Aorta (tissue), 5 donors: ENCODE results near the gene POLR3K. TPM values are rescaled to one million over a fixed set of nuclear protein-coding genes. Genes with fewer than 3 reads are reported as not detected.

Source experiments
- ATAC-seq: fragments of 200-7000 bp; cut with Tn5 transposase; one replicate; pipeline ENCODE4 v1.9.1; 2022; ENCODE audit warnings: moderate library complexity; ENCODE audit not compliant: low FRiP score
- DNase-seq, 2 donors: peaks; one replicate each; pipeline ENCODE4 v3.0.0-alpha.2; 2020
- H3K27ac ChIP-seq, 2 donors: one replicate each; pipeline ENCODE4 v1.5.1; 2013; ENCODE audit warnings: low read length in 2 of 2, mild to moderate bottlenecking in 2 of 2, moderate library complexity in 2 of 2, control low read depth in 1 of 2, inconsistent platforms in 1 of 2, low read depth in 1 of 2
- H3K27me3 ChIP-seq, 2 donors: one replicate each; pipeline ENCODE4 v1.6.1; 2013; ENCODE audit warnings: control low read depth in 1 of 2, low read length in 1 of 2, mild to moderate bottlenecking in 1 of 2, moderate library complexity in 1 of 2; ENCODE audit not compliant: insufficient read depth in 2 of 2, control insufficient read depth in 1 of 2
- H3K36me3 ChIP-seq, 2 donors: one replicate each; pipeline ENCODE4 v1.6.1; 2013; ENCODE audit warnings: control low read depth in 1 of 2, low read length in 1 of 2, mild to moderate bottlenecking in 1 of 2; ENCODE audit not compliant: insufficient read depth in 2 of 2, control insufficient read depth in 1 of 2
- H3K4me1 ChIP-seq, 2 donors: one replicate each; pipeline ENCODE4 v1.6.1; 2013; ENCODE audit warnings: low read length in 2 of 2, control low read depth in 1 of 2, mild to moderate bottlenecking in 1 of 2, moderate library complexity in 1 of 2; ENCODE audit not compliant: insufficient read depth in 2 of 2, control insufficient read depth in 1 of 2
- H3K4me3 ChIP-seq, 2 donors: one replicate each; pipeline ENCODE4 v1.5.1; 2013; ENCODE audit warnings: low read length in 2 of 2, control low read depth in 1 of 2, mild to moderate bottlenecking in 1 of 2
- H3K9me3 ChIP-seq: one replicate; pipeline ENCODE4 v1.6.1; 2013; ENCODE audit warnings: mild to moderate bottlenecking, low read length; ENCODE audit not compliant: control insufficient read depth
- WGBS, 2 donors: extraction: QIAGEN DNeasy Blood & Tissue Kit; methylation state at CpG; one replicate each; pipeline ENCODE4 v1.1.7; 2013; 5-methylcytosine and 5-hydroxymethylcytosine counted together
- intact Hi-C, 2 donors: fragments of 100-400 bp; cut with DNase I; formaldehyde crosslinking; loops; one replicate each; pipeline versions ENCODE4 v1.14.2 to v1.15.0; 2022
- polyA plus RNA-seq, 2 donors: library from polyadenylated mRNA; stranded (reverse); fragments of 200-250 nt; gene quantifications; one replicate each; pipeline ENCODE4 v1.2.3, GENCODE V29; 2013
- total RNA-seq, 2 donors: library from RNA; stranded (reverse); fragmentation: NEBNext Ultra II Directional; extraction: Animal tissue kit (Norgen Biotek cat#: 25700); gene quantifications; one replicate each; pipeline ENCODE4 v1.2.1, GENCODE V29; 2021
- donor health status: healthy with polysubstance abuse.
- donor health status: Bipolar disorder and iron deficiency.
- donor health status: DM: no; HTN: no; CAD: no.
- donor health status: DM: no; HTN: no; CAD: no.
- donor health status: DM: yes; HTN: yes; CAD: no.

Gene POLR3K
- total and polyA plus RNA-seq, 4 donors, result 6.0 to 10.9 (median 7.3) TPM

GRCh38 chr16:67884-68789 lies 14.7 kb upstream of the POLR3K start:
- Histone ChIP-seq H3K27me3 (no peaks in the 10 kb centered on the region), H3K27ac (no peak overlapping the region), H3K4me1 (no peaks in the 10 kb centered on the region), H3K4me3 (no peak overlapping the region), H3K9me3 (no peaks in the 10 kb centered on the region), H3K36me3 (peaks cover 0 to 7% of the 10 kb centered on the region in 2 donors)
- no peak for ATAC-seq
- 72 to 77% methylated on average over 27 of the region's 27 CpGs for WGBS, 2 donors
- intact Hi-C loops, result no loop called here
- peak in 1 of 2 donors; percentile 38 for DNase-seq

GRCh38 chr16:67183-67791 lies 13.9 kb upstream of the POLR3K start:
- H3K9me3 ChIP-seq, result no peaks in the 10 kb centered on the region
- no peak overlapping the region for H3K27ac ChIP-seq
- H3K4me1 ChIP-seq, result no peaks in the 10 kb centered on the region
- DNase-seq, result peak in 1 of 2 donors; percentile 46
- no peak overlapping the region for H3K4me3 ChIP-seq
- no peak for ATAC-seq
- intact Hi-C loops, result no loop called here
- WGBS, 2 donors, result 56 to 65% methylated on average over 10 of the region's 10 CpGs
- H3K27me3 ChIP-seq, result no peaks in the 10 kb centered on the region
- peaks cover 0 to 7% of the 10 kb centered on the region in 2 donors for H3K36me3 ChIP-seq

GRCh38 chr16:66309-67182 lies 13.1 kb upstream of the POLR3K start:
- 44 to 51% methylated on average over 12 to 13 of the region's 13 CpGs for WGBS, 2 donors
- peaks cover 0 to 10% of the 10 kb centered on the region in 2 donors for H3K36me3 ChIP-seq
- DNase-seq (peak in 1 of 2 donors; percentile 44), ATAC-seq (no peak)
- no peaks in the 10 kb centered on the region for H3K4me1 ChIP-seq
- H3K4me3 ChIP-seq, result no peak overlapping the region
- no peaks in the 10 kb centered on the region for H3K27me3 ChIP-seq
- H3K27ac ChIP-seq, result no peak overlapping the region
- intact Hi-C loops, result no loop called here
- H3K9me3 ChIP-seq, result no peaks in the 10 kb centered on the region

- ATAC-seq, result peak; percentile 81
- intact Hi-C loops, result loop anchor here (1.0 kb wide), 2 partner anchors 31 to 32 kb away; no protein-coding TSS in a partner anchor
These were observed 12.3 kb upstream of the POLR3K start for GRCh38 chr16:65745-66144.

GRCh38 chr16:64914-65255 lies 11.5 kb upstream of the POLR3K start:
- no peaks in the 10 kb centered on the region for H3K4me1 ChIP-seq
- intact Hi-C loops, result loop anchor here (1.0 kb wide), 2 partner anchors 31 to 32 kb away; no protein-coding TSS in a partner anchor
- H3K36me3 ChIP-seq, result peaks cover 0 to 12% of the 10 kb centered on the region in 2 donors
- H3K27ac ChIP-seq, result no peak overlapping the region
- WGBS, 2 donors, result 72 to 76% methylated on average over 9 of the region's 9 CpGs
- no peak for DNase-seq
- H3K27me3 ChIP-seq, result no peaks in the 10 kb centered on the region
- ATAC-seq, result no peak
- H3K9me3 ChIP-seq, result no peaks in the 10 kb centered on the region
- H3K4me3 ChIP-seq, result no peak overlapping the region

More at GRCh38 chr16:65745-66144, 12.3 kb upstream of the POLR3K start:
- Histone ChIP-seq H3K36me3 (peaks cover 0 to 10% of the 10 kb centered on the region in 2 donors), H3K9me3 (no peaks in the 10 kb centered on the region), H3K27me3 (no peaks in the 10 kb centered on the region), H3K4me3 (no peak overlapping the region), H3K4me1 (no peaks in the 10 kb centered on the region), H3K27ac (no peak overlapping the region)
- 16 to 17% methylated on average over 17 of the region's 17 CpGs for WGBS, 2 donors
- peak; percentile 88 to 95 for DNase-seq

- no peaks in the 10 kb centered on the region for H3K9me3 ChIP-seq
- H3K27ac ChIP-seq, result no peak overlapping the region
- H3K4me1 ChIP-seq, result no peaks in the 10 kb centered on the region
- ATAC-seq, result no peak
- peak in 1 of 2 donors; percentile 44 for DNase-seq
- H3K36me3 ChIP-seq, result peaks cover 0 to 12% of the 10 kb centered on the region in 2 donors
- intact Hi-C loops, result no loop called here
- no peaks in the 10 kb centered on the region for H3K27me3 ChIP-seq
- H3K4me3 ChIP-seq, result no peak overlapping the region
- 88 to 89% methylated on average over 25 of the region's 25 CpGs for WGBS, 2 donors
These were observed 10.8 kb upstream of the POLR3K start for GRCh38 chr16:63998-64913.

GRCh38 chr16:63466-63865 lies 10.1 kb upstream of the POLR3K start:
- 86 to 88% methylated on average over 16 of the region's 16 CpGs for WGBS, 2 donors
- peaks cover 0 to 13% of the 10 kb centered on the region in 2 donors for H3K36me3 ChIP-seq
- DNase-seq (peak in 1 of 2 donors; percentile 41), ATAC-seq (no peak)
- H3K4me1 ChIP-seq, result no peaks in the 10 kb centered on the region
- intact Hi-C loops, result no loop called here
- no peak overlapping the region for H3K27ac ChIP-seq
- no peaks in the 10 kb centered on the region for H3K27me3 ChIP-seq
- H3K9me3 ChIP-seq, result no peaks in the 10 kb centered on the region
- no peak overlapping the region for H3K4me3 ChIP-seq
